T-helper 9 cell (primary cell): ENCODE data around the gene ABCC8.

Experiments
- DNase-seq: peaks from one replicate; pipeline ENCODE4 v3.0.0-alpha.2; 2020

Gene ABCC8

DNA sequence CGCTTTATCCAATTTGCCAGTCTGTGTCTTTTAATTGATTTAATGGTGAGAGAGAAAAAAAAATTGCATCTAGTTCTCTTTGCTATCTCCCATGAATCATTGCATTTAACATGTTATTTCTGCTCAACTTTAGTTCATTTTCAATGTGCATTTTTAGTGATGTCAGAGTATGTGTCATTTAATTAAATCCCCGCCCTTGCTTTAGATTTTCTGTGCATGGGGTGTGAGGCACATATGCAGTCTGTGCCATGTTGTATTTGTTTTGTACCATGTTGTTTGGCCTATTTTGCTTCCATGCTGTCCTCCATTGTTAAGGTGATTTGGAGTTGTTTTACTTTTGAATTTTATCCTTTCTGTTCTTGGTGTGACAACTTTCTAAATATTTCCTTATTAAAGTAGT is 133.4 kb downstream of the ABCC8 start:
- no peak for DNase-seq
